ENCODE measurements around the gene ARHGAP36.

Gene ARHGAP36

DNA sequence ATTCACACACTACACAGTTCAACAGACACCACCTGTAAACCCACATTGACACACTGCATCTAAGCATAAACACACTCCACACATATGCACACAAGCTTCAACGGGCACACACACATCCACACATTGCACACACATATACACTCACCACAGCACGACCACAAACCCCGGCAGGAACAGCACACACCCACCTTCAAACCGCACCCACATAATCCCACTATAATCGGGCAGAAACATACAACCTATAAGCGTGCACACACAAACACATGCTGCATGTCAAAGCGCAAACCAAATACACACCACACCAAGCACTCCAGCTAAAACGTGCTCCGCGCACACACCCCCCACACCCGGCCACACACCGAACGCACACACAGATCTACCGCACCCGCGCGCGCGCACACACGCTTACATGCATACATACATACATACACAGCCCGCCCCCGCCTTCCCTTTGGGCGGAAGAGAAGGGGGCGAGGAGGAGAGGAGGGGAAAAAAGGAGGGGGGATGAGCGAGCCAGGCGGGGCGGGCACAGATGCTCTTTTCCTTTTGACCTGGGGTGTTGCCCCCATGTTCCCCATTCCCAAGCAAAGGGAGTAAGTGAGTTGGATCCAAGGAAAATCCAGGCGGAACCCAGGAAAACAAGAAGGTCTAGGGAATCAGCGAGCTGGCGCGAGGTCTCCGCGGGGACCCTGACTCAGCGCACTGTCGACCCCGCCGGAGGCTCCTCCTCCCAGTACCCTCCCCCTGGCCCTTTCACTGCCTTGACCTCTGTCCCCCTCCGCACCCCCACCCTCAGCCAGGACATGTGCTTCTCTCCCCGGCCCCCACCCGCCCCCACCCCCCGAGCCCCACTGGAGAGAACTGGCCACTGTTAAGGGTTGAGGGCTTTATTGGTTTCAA, 9.9 kb downstream of the ARHGAP36 start:
- no peak for DNase-seq
- in situ Hi-C loops (cut with MboI; ENCODE audit: low pct_unique_long_range_greater_than_20kb, low sequenced_read_pairs) = no loop called here

DNA sequence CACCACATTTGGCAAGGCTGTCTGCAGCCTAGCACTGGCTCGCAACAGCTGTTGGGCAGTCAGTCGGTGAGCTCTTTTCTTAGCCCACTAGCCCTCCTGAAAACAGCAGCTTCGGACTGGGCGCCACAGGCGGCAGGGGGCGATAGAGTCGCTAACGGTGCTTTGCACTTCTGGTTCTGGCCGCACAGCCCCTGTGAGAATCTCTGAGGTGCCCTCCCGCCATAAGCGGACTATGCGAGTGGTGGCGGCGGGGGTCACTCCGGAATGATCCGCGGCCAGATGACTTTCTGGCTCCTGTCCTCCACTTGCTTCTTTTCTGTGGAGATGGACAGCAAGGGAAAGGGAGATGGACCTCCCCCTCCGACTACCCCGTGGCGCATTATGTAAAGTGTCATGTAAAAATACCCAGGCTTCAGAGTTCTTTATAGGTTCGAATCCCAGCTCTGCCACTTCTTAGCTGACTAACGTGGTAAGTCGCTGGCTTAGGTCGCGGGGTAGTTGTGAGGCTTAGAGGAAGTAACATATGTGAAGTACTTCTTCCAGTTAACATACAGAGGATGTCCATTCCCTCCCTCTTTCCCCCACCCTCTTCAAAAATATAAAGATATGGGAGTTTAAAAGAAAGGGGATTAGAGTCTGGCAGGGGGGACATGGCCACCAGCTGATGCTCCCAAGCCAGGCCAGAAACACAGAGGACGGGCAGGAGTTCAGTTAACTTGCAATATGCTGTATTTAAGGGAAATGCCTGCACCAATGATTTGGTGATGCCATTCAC, 11.0 kb downstream of the ARHGAP36 start:
- DNase-seq = peak; percentile 32
- in situ Hi-C loops (cut with MboI; ENCODE audit: low pct_unique_long_range_greater_than_20kb, low sequenced_read_pairs) = no loop called here

- no peak for DNase-seq
- in situ Hi-C loops (cut with MboI; ENCODE audit: low pct_unique_long_range_greater_than_20kb, low sequenced_read_pairs) = no loop called here
These were observed 14.9 kb downstream of the ARHGAP36 start for GRCh38 chrX:131072871-131073571.

- no peak for DNase-seq
- in situ Hi-C loops (cut with MboI; ENCODE audit: low pct_unique_long_range_greater_than_20kb, low sequenced_read_pairs) = no loop called here
These were observed 15.5 kb downstream of the ARHGAP36 start for GRCh38 chrX:131073607-131074006.

GRCh38 chrX:131081772-131082740, 23.9 kb downstream of the ARHGAP36 start:
- DNase-seq = no peak
- in situ Hi-C loops (cut with MboI; ENCODE audit: low pct_unique_long_range_greater_than_20kb, low sequenced_read_pairs) = no loop called here

GRCh38 chrX:131083510-131084142, 25.5 kb downstream of the ARHGAP36 start:
- in situ Hi-C loops (cut with MboI; ENCODE audit: low pct_unique_long_range_greater_than_20kb, low sequenced_read_pairs) = no loop called here
- no peak for DNase-seq

- no peak for DNase-seq
- in situ Hi-C loops (cut with MboI; ENCODE audit: low pct_unique_long_range_greater_than_20kb, low sequenced_read_pairs) = no loop called here
These were observed 26.0 kb downstream of the ARHGAP36 start for GRCh38 chrX:131084145-131084544.

GRCh38 chrX:131136776-131137175, 78.6 kb downstream of the ARHGAP36 start:
- in situ Hi-C loops (cut with MboI; ENCODE audit: low pct_unique_long_range_greater_than_20kb, low sequenced_read_pairs) = no loop called here
- no peak for DNase-seq

- in situ Hi-C loops (cut with MboI; ENCODE audit: low pct_unique_long_range_greater_than_20kb, low sequenced_read_pairs) = no loop called here
These were observed 80.9 kb downstream of the ARHGAP36 start for GRCh38 chrX:131139072-131139471.

More at GRCh38 chrX:131139072-131139471, 80.9 kb downstream of the ARHGAP36 start:
- no peak for DNase-seq
